NCI-H226 (cell line): ENCODE measurements around the gene FLT1.

Experiments
- DNase-seq: peaks from one replicate; pipeline ENCODE4 v3.0.0-alpha.2; 2015

Gene FLT1

DNA sequence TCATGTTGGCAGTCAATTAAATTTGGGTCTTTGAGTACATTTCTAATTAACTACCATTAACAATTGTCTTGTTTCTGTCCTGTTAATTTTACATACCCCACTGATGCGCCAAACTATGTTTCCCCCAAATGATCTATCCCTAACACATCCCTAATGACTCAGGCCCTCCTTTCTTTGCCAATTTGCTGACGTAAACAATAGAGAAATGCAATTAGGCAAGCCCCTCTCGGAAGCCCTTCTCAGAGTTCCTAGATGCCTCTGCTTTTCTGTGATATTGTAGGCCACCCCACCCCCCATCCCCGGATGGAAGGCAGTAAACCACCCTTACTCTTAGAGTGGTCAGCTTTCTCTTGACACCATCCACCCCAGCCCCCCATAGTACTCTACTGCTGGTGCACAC, 74.2 kb downstream of the FLT1 start:
- DNase-seq = no peak

DNA sequence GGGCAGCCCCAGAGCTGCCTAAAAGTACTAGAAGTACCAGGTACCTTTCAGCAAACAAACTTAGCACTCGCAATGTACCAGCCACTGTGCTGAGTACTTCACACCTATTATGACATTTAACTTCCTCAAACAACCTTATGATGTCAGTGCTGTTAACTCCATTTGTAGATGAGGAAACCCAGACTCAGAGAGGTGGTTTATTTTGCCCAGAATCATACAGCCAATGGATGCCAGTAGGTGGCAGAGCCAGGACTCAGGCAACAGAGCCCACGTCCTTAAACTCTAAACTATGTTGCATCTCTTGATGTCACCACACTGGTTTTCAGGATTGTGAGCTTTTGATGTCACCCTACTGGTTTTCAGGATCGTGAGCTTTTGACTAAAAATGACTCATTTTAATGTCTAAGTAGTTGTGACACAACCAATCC, 78.9 kb downstream of the FLT1 start:
- DNase-seq = no peak

DNA sequence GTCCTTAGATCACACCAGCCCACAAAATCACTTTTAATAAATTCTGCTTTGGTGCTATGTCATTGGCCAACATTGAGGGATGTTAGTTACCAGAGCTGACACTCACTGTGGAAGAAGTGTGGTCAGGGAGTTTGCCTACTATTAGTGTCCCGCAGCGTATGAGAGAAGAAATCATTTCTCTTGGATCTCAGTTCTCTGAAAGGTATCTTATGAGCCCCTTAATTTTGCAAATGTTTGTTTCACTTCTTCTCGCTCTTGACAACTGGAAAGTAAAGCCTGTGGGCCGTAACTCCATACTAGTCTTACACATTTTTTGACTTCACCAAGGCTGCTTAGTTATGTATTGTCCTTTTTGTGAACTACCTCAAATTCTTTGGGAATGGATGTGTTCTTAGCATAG, 80.9 kb downstream of the FLT1 start:
- no peak for DNase-seq

DNA sequence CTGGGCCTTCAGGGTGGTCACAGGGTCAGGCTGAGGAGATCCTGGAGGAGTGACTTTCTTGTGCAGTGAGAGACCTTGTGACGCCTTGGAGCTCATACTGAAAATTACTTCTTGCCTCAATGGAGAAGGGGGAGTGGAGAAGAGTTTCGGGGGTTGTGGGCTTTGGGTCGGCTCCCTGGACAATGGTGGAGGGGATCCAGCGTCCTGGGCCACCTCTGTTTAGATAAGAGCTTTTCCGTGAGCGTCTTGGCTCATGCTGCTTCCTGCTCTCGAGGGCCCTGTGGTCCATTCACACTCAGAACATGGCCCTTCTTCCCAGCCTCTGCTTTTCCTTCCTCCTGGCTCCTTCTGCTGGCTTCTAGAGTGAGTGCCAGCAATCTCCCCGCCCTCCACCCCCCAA, 81.9 kb downstream of the FLT1 start:
- DNase-seq = no peak

DNA sequence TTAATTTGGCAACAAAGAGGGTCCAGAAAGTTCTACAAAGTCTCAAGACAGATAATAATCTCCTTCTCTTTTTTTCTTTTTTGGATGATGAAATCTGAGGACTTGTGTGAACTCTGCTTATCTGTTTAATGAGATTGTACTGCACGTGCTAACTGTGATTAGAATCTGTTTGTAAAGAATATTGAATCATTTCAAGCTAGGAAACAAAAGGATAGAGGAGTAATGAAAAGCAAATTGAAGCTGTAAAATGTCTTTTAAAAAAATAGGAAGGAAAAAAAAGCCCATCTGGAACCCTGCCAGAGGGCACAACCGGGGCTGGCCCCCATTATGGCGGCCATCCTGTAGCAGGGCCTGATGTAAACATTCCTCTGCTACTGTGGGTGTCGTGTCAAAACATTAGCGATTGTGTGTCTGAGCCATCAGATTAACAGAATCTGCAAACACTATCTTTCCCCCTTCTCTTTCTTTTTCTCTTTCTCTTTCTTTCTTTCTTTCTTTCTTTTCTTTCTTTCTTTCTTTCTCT, 83.0 kb downstream of the FLT1 start:
- DNase-seq = no peak

DNA sequence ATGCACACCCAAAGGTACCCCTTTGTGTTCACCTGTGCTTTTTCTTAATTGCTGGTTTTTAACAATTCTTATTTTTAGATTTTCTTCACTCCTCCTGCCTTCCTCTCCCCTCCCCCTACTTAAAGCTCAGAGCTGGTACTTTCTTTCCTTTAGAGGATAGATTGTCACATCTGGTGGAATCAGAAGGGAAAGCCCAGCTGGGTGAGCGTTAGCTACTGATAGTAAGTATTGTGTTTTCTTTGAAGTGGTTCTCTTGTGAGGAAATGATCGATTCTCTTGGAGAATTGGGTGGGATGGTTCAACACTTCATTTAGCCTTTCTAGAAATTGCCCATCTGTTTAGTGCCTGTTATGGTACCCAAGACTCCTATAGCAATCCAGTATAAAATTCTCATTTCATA, 84.8 kb downstream of the FLT1 start:
- no peak for DNase-seq

DNA sequence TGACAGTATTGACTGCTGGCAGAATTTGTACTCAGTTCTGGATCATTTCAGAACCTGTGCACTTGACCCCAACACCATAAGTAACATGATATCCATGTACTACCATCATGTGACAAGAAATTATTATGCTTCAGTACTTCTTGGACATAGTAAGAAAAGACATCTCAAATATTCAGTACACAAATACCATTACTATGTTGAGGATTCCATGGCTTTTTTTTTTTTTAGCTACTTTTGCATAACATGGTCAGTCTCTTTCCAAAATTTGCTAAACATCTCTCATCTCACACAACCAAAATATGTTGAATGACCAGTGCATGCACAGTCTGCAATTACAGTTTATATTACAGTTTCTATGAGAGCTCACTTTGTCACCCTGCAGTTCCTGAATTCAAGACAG, 85.3 kb downstream of the FLT1 start:
- DNase-seq = no peak

DNA sequence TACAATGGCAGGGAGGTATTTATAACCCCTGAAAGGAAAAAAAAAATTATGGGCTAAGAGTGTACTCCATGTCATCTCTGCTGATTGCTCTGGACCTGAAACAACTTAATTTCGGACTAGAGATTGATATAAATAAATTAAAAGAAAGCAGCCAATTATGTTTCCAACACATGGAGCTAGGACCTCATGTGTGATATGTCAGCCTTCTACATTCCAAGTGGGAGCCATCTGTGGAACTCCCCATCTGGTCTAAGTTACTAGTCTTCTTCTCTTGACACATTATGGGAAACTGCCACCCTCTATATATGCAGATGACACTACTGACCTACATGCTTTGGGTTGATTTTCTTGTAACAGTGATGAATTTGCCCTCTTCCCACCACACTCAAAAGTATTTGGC, 86.1 kb downstream of the FLT1 start:
- DNase-seq = no peak

DNA sequence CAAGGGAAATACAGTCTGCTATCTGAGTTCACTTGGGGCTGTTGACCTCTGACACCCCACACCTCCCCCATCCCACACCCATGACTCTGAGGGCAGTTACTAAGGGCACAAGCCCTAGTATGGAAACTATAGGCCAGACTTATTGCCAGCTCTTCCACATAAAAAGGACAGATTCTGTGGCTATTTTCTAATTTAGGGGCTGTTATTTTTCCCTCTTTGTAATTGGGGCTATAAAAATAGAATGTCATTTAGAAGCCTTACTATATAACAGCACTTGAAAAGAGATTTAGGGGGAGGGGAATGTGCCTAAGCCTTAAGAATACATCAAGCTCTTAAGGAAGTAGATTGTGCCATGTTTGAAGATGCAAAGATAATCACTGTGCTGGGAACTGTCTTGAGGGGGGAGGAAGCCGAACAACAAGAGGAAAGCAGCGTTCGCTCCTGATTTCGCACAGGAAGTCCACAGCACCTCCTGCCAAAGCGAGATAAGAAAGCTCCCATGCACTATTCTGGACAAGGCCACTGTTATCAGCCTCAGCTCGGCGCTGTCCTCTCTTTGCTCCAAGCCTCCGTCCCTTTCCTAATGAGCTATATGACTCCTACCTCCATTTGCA, 86.6 kb downstream of the FLT1 start:
- no peak for DNase-seq

DNA sequence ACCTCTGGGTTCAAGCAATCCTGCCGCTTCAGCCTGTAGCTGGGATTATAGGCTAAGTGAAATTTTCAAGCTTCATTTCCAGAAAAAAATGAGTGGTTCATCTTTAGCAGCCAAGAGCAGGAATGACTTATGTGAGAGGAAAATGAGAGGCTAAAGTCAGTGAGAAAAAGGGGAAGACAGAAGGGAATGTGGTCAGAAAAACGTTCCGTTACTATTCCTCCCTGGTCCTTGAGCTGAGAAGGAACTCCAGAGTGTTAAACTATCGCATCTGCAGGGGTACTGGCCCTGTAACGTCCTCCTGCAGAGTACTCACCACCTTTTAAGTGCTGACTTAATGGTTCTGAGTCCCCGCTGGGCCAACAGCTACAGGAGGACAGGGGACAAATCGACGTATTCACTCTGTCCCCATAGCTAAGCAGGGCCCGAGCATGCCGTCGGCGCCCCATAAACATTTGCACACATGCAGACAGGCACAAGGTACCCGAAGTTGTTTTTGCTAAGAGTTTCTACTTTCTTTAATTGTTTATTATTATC, 88.1 kb downstream of the FLT1 start:
- no peak for DNase-seq

DNA sequence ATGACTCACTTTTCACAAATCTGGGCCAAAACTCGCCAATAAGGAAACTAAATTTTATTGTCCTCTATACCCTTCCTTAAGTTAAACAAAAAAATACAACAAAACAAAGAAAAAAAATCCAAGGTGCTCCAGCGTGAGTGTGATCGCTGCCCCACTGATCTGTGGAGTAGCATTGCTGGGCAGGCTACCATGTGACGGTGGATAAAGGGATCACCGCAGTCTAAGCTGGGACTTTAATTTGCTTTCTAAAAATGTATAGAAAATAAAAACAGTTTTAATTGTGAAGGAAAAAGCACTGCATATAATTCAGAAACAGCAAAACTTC, 92.9 kb downstream of the FLT1 start:
- DNase-seq = no peak

DNA sequence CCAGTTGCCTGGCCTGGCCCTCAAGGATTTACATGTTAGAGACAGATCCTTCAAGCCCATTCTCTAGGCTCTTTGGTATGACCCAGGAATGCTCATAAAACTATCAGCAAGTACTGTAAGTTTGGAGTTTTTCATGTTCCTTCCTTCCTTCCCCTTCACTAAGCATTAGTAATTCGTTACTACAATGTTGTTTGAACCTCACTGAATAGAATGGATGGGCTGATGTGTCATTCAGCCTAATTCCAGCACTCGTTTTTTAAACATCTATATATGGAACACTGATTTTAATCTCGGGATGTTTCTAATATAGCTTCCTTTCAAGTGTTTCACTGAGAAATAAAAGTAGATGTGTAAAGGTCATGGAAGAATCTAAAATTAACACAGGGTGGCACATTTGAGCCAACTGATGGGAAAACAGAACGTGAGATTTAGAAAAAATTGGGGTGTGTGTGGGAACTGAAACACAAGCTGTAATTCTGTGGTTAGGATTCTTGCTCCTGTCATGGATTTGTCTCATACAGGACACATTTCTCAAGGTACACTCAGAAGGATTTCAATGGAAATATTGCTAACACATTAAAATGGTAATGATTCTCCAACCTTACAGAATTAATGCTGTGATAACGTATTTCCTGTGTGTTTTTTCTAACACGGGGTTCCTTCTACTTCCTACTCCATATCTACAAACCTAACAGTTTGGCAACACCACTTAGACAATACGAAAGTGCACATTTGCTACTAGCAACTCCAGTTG, 93.4 kb downstream of the FLT1 start:
- no peak for DNase-seq

DNA sequence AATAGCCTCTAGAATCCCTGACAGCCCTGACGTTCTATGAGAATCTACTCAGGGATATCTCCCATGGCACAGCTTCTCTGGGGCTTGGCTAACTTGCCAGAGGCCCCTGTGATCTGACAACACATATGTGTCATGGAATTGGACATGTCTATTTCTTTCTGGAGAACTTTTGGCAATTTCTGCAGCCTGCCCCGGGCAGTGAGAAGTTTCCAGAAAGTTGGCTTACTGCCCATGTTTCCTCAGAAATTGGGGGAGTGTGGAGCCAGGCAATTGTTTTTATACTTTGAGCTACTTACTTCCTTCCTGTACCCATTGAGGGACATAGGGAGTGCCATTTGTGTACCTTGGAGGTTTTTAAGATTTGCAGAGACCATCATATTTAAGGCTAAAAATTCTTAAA, 98.9 kb downstream of the FLT1 start:
- no peak for DNase-seq

DNA sequence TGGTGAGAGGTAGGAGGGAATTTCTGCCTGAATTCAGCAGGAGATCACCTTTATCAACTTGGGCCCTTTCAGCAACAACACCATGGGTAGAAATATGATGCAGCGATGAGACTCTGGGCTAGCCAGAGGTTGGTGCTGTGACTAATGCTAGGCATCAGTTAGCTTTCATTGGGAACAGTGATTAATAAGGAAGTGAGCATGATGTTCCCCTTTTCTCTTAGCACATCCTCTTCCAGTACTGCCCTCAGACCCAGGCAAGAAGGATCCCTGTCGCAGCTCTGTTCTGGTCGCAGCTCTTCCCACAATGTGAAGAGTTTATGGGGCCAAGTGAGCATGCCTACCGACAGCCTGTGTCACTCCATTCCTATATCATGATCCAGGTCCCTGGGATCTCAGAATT, 100.5 kb downstream of the FLT1 start:
- DNase-seq = no peak

DNA sequence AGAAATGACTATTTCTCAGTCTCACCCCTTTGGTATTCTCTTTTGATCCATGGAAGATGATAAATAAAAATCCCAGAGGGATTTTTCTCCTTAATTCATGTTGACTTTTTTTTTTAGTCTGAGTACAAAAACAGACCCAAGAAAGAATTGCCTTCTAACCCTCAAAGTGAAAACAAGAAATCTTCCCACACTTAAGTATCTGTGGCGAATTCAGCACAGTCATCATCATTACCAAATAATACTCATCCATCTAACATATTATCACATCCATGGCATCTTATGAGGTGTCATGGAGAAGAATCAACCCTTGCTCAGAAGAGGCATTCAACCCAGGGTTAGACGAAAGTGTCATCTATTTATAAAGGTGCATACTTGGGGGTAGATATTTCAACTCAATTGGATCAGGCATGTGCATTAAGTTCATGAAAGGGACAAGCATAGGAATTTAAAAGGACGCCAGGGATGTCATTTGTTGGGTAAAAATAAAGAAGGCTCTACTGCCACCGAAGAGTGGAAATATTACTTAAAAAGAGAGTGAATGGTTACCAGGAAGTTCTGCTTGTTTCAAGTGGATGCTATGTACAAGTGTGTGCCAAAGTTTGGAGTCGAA, 101.9 kb downstream of the FLT1 start:
- no peak for DNase-seq

DNA sequence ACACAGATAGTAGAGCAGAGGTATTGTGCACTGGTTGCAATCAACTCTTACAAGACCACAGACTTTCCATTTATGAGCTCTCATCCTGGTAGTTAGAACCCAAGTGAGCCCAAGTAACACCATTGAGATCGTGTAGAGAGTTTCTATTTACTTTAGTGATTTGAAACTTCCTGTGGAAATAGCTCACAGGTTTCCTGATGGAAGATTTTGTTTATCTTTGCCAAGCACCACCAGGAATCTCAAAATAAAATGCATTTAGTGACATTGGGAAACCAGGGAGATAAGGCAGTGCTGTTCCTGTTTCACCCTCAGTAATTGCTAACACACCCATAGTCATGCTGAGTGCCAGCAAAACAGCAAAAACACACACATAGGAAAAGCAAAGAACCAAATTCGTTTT, 102.5 kb downstream of the FLT1 start:
- no peak for DNase-seq

DNA sequence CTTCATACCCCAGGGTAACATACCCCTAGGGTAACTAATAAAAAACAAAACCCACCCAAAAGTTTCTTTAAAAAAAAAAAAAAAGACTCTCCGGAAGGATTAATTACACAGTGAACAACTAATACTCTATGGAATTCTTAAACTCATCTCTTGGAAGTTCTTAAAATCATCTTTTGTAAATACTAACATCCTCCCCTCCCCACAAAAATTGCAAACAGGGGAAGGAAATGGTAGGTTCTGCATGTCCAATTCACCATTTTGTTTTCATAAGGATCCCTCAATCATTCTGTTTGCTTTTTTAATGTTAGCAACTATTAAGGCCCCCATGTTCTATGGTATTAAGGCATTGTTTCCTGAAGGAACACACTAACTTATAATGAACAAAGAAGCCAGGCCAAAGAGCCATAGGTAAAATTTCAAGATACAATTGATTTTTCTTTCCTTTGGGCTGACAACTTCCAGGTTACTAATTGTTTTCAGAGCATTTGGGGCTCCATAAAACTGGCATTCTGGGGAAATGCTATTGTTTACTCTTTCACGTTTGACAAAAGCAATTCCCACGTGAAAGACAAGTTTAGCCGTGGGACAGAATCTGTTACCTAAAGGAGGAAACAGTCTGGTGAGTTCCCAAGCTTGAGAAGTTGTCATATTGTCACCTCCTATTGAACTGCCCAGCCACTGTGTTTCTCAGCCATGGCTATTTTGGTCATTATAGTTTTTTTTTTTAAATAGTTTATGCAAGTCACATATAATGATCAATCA, 107.0 kb downstream of the FLT1 start:
- DNase-seq = no peak

DNA sequence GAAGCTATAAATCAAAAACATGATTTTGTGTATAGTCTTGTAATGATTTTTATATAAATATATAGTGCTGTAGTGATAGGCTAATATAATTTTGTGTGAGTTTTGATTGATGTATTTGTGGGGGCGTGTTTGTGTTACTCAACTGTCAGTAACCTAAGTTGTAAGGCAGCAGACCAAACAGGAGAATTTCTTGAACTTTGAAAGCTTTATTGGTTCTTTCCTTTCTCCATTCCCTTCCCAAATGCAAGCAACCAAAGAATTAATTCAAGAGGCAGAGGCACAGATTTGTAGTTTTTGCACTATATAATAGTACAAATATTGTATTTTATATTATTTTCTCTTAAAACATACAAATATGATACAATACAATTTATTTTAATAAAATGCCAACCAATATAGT, 109.6 kb downstream of the FLT1 start:
- DNase-seq = no peak

DNA sequence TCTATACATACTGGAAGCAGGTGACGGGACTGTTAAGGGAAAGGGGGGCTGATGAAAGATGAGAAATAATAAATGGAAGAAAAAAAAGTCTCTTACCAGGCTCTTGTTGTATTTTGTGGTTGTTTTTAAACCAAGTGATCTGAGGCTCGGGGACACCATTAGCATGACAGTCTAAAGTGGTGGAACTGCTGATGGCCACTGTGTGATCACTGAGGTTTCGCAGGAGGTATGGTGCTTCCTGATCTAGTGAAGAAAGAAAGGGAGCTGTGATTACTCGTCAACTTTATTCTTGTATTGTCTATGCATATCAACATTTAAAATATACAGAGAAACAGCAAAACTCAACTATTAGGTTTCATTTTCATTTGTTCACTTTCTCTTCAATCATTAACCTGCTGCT, 110.1 kb downstream of the FLT1 start:
- DNase-seq = no peak

DNA sequence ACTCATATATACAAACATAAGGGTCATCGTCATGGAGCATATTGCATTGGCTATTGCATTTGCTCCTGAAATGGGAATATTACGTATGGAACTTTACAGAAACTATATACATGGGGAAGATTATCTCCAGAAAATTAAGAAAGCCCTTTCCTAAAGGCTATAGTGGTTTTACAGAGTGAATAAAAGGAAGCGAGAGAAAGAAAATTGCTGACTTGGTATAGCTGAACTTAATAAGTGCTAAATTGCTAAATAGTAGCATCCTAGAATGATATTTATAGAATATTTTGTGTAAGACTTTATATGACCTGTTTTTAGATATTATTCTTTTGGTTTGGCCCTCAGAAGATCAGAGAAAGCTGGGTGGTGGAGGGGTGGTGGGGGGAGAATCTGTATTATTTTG, 114.6 kb downstream of the FLT1 start:
- DNase-seq = no peak

DNA sequence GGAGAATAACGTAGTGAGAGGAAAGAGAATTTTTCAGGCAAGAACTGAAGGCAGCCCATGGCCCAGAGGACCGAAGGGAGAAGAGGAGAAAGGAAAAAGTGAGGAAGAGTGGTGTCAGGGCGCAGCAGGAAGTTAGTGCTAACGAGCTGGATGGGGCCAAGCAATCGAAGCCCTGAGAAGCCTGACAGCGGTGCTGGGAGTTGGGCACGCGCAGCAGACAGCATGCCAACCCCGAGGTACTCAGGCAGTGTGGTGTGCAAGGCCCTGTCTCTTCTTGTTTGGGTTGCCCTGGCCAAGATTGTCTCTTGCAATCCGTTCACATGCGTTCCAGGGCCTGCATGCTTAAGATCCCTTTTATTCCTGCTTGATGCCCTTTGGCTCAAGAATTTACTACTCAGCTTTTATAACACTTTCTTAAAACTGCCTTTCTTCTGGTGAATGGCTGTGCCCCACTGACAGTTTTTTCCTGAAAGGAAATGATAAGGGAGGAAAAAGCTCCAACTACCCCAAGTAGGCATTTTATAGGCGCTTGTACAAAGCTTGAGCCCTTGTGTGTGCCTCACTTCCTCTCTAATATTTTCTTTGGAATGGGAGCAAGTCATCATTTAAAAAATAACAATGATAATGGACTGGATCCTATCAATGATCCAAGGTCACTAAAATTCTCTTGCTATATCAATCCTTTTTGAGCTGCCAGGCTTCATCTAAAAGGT, 115.4 kb downstream of the FLT1 start:
- DNase-seq = no peak

DNA sequence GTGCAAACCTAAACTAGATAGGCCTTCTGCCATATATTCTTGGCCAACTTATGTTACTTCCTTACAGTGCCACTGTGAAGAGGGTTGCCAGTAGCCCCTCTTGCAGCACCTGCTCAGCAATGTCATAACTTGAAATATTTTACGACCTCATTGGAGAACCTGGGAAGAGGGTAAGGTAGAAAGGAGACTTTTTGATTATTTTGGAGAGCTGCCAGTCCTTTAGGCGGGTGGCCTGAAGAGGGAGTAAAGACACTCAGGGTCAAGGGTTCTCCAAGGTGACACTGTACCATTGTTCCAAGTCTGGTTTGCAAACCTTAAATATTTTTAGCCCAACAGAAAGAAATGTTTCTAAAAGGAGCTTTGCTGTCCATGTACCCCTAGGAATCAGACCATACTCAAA, 118.3 kb downstream of the FLT1 start:
- DNase-seq = no peak
